GM12878 (cell line): ENCODE data around the gene PTK7. TPM values are rescaled to one million over a fixed set of nuclear protein-coding genes. Genes with fewer than 3 reads are reported as not detected.

Experiments
- BRCA1 ChIP-seq: IDR thresholded peaks from 2 replicates; pipeline ENCODE4 v1.6.1; 2011; ENCODE audit warnings: low read depth, low read length, improper control_type of control experiment
- CHD4 ChIP-seq: fragments of 200-600 bp; sonication (generic); IDR thresholded peaks from 2 replicates; pipeline ENCODE4 v1.6.1; 2016; ENCODE audit warnings: mild to moderate bottlenecking
- EGR1 ChIP-seq, 2 experiments: IDR thresholded peaks; 1 replicate in 1 of 2; 2 replicates in 1 of 2; pipeline ENCODE4 v1.6.1; 2011 to 2012; ENCODE audit warnings: low read depth in 2 of 2, low read length in 2 of 2, borderline replicate concordance in 1 of 2, mild to moderate bottlenecking in 1 of 2, moderate library complexity in 1 of 2
- IRF4 ChIP-seq: IDR thresholded peaks from 2 replicates; pipeline ENCODE4 v1.6.1; 2011; ENCODE audit warnings: low read depth, low read length
- MTA2 ChIP-seq: fragments of 450-650 bp; IDR thresholded peaks from 2 replicates; pipeline ENCODE4 v1.6.1; 2016; ENCODE audit warnings: low read depth, mild to moderate bottlenecking, moderate library complexity
- NBN ChIP-seq: fragments of 450-650 bp; IDR thresholded peaks from 2 replicates; pipeline ENCODE4 v1.6.1; 2016
- PML ChIP-seq: IDR thresholded peaks from 2 replicates; pipeline ENCODE4 v1.6.1; 2012; ENCODE audit warnings: low read length, inconsistent platforms
- SMARCA5 ChIP-seq: fragments of 450-650 bp; IDR thresholded peaks from 2 replicates; pipeline ENCODE4 v1.6.1; 2017; ENCODE audit warnings: mild to moderate bottlenecking
- SP1 ChIP-seq: IDR thresholded peaks from one replicate; pipeline ENCODE4 v1.6.1; 2011; ENCODE audit warnings: low read depth, low read length
- WRNIP1 ChIP-seq: IDR thresholded peaks from 2 replicates; pipeline ENCODE4 v1.6.1; 2011; ENCODE audit warnings: low read depth, low read length, improper control_type of control experiment, borderline replicate concordance
- ZBED1 ChIP-seq: IDR thresholded peaks from 2 replicates; pipeline ENCODE4 v1.6.1; 2016; ENCODE audit warnings: borderline replicate concordance
- ZNF274 ChIP-seq: IDR thresholded peaks from one replicate; pipeline ENCODE4 v1.8.0; 2011; ENCODE audit not compliant: insufficient read length, insufficient read depth
- polyA plus RNA-seq, 11 experiments: library from polyadenylated mRNA; depleted of rRNA in 4 of 11; unstranded in 6 of 11; stranded (reverse) in 5 of 11; fragments of >200 nt; fragmentation: Nextera tagmentation in 4 of 11; fragmentation: Illumina TruSeq in 1 of 11; extraction: Ambion mirVana in 4 of 11; extraction: Trizol in 1 of 11; gene quantifications; 1 replicate in 1 of 11; 2 replicates in 10 of 11; pipeline versions ENCODE4 v1.2.1 to v1.2.3, GENCODE V29; 2011 to 2016; ENCODE audit warnings: inconsistent platforms in 2 of 11, missing spikeins in 2 of 11, low read depth in 1 of 11
- total RNA-seq, 4 experiments: library from RNA; depleted of rRNA in 3 of 4; stranded (reverse); fragments of >200 nt in 3 of 4; fragmentation: Illumina TruSeq in 1 of 4; extraction: Trizol in 1 of 4; gene quantifications; 2 replicates each; pipeline versions ENCODE4 v1.2.1 to v1.2.3, GENCODE V29; 2013 to 2021
- TF ChIP-seq, protein P1 (sequence below): IDR thresholded peaks from 2 replicates; pipeline ENCODE4 v1.6.1; 2012; ENCODE audit warnings: mild to moderate bottlenecking, low read depth, low read length
- TF ChIP-seq, protein P2 (sequence below): fragments of 450-650 bp; IDR thresholded peaks from 2 replicates; pipeline ENCODE4 v1.6.1; 2018; ENCODE audit warnings: mild to moderate bottlenecking, low read depth, moderate library complexity; ENCODE audit not compliant: partially characterized antibody
- TF ChIP-seq, protein P3 (sequence below): fragments of 450-650 bp; formaldehyde crosslinking; IDR thresholded peaks from 2 replicates; pipeline ENCODE4 v1.4.0; 2020; ENCODE audit warnings: mild to moderate bottlenecking, moderate library complexity
- TF ChIP-seq, protein P4 (sequence below): fragments of 450-650 bp; IDR thresholded peaks from 2 replicates; pipeline ENCODE4 v1.6.1; 2017; ENCODE audit warnings: antibody characterized with exemption, mild to moderate bottlenecking, moderate library complexity

The PTK7 gene
- total and polyA plus RNA-seq, 10 of the 15 experiments (the other 5 are each of a cell fraction or from before 2014, with no cell fraction given), result 0.18 to 14.4 (median 3.3) TPM; not detected in 1

DNA sequence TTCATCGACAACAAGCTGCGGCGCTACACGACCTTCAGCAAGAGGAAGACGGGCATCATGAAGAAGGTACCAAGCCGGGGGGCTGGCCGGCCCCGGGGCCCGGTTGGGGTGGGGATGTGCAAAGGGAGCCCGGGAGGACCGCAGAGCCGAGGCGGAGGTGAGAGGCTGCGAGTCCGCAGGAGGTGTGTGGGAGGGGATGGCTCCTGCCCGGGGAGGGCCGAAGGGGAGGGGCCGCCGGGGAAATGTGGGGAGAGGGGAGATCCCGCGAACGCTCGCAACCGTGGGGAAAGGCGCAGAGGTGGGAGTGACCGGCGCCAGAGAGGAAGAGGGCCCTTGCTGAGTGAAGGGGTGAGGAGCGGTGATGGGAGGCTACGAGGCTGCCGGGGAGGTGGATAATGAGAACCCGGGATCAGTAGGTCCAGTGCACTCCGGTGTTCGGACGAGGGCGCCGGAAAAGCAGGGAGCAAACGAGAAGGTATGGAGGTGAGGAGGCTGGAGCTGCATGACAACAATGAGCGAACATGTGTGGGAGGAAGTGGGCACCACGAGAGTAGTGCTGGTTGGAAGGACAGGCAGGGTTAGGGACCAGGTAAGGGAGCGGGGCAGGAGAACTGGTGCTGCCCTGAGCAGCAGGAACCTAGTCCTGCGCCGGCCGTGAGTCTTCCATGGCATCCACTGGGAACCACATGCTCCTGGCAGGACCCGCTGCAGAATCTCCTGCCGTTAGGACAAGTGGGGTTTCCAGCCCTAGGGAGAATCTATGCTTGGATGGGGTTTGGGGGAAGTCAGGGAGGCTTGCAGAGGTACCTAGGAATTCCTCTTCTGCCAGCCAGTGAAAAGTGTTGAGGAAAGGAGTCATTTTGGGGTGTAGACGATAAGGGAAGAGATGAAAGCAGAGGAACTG is 96.2 kb downstream of the PTK7 start (continued):
- TF ChIP-seq, protein P1, sequence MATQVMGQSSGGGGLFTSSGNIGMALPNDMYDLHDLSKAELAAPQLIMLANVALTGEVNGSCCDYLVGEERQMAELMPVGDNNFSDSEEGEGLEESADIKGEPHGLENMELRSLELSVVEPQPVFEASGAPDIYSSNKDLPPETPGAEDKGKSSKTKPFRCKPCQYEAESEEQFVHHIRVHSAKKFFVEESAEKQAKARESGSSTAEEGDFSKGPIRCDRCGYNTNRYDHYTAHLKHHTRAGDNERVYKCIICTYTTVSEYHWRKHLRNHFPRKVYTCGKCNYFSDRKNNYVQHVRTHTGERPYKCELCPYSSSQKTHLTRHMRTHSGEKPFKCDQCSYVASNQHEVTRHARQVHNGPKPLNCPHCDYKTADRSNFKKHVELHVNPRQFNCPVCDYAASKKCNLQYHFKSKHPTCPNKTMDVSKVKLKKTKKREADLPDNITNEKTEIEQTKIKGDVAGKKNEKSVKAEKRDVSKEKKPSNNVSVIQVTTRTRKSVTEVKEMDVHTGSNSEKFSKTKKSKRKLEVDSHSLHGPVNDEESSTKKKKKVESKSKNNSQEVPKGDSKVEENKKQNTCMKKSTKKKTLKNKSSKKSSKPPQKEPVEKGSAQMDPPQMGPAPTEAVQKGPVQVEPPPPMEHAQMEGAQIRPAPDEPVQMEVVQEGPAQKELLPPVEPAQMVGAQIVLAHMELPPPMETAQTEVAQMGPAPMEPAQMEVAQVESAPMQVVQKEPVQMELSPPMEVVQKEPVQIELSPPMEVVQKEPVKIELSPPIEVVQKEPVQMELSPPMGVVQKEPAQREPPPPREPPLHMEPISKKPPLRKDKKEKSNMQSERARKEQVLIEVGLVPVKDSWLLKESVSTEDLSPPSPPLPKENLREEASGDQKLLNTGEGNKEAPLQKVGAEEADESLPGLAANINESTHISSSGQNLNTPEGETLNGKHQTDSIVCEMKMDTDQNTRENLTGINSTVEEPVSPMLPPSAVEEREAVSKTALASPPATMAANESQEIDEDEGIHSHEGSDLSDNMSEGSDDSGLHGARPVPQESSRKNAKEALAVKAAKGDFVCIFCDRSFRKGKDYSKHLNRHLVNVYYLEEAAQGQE, result no peak
- TF ChIP-seq NBN (0 out of 2 replicates have a peak, but pooled peaks have one; percentile 47), BRCA1 (no peak), EGR1 (IDR thresholded peaks at IDR 0.05; ENCODE audit: borderline replicate concordance in 1 of 2, low read depth in 2 of 2, low read length in 2 of 2) (peak in 1 of 2 experiments; percentile 31; a peak in 1 of 3 replicates), CHD4 (no peak), IRF4 (peak; percentile 35; the same call in 1 of the 2 replicates), MTA2 (no peak), SMARCA5 (no peak), WRNIP1 (0 out of 2 replicates have a peak, but pooled peaks have one; percentile 13), ZBED1 (no peak), SP1 (no peak), ZNF274 (no peak), PML (no peak)
- TF ChIP-seq, protein P2, sequence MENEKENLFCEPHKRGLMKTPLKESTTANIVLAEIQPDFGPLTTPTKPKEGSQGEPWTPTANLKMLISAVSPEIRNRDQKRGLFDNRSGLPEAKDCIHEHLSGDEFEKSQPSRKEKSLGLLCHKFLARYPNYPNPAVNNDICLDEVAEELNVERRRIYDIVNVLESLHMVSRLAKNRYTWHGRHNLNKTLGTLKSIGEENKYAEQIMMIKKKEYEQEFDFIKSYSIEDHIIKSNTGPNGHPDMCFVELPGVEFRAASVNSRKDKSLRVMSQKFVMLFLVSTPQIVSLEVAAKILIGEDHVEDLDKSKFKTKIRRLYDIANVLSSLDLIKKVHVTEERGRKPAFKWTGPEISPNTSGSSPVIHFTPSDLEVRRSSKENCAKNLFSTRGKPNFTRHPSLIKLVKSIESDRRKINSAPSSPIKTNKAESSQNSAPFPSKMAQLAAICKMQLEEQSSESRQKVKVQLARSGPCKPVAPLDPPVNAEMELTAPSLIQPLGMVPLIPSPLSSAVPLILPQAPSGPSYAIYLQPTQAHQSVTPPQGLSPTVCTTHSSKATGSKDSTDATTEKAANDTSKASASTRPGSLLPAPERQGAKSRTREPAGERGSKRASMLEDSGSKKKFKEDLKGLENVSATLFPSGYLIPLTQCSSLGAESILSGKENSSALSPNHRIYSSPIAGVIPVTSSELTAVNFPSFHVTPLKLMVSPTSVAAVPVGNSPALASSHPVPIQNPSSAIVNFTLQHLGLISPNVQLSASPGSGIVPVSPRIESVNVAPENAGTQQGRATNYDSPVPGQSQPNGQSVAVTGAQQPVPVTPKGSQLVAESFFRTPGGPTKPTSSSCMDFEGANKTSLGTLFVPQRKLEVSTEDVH, result no peak
- TF ChIP-seq, protein P3, sequence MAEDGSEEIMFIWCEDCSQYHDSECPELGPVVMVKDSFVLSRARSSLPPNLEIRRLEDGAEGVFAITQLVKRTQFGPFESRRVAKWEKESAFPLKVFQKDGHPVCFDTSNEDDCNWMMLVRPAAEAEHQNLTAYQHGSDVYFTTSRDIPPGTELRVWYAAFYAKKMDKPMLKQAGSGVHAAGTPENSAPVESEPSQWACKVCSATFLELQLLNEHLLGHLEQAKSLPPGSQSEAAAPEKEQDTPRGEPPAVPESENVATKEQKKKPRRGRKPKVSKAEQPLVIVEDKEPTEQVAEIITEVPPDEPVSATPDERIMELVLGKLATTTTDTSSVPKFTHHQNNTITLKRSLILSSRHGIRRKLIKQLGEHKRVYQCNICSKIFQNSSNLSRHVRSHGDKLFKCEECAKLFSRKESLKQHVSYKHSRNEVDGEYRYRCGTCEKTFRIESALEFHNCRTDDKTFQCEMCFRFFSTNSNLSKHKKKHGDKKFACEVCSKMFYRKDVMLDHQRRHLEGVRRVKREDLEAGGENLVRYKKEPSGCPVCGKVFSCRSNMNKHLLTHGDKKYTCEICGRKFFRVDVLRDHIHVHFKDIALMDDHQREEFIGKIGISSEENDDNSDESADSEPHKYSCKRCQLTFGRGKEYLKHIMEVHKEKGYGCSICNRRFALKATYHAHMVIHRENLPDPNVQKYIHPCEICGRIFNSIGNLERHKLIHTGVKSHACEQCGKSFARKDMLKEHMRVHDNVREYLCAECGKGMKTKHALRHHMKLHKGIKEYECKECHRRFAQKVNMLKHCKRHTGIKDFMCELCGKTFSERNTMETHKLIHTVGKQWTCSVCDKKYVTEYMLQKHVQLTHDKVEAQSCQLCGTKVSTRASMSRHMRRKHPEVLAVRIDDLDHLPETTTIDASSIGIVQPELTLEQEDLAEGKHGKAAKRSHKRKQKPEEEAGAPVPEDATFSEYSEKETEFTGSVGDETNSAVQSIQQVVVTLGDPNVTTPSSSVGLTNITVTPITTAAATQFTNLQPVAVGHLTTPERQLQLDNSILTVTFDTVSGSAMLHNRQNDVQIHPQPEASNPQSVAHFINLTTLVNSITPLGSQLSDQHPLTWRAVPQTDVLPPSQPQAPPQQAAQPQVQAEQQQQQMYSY (CRISPR knock-in tag), result no peak
- TF ChIP-seq, protein P4, sequence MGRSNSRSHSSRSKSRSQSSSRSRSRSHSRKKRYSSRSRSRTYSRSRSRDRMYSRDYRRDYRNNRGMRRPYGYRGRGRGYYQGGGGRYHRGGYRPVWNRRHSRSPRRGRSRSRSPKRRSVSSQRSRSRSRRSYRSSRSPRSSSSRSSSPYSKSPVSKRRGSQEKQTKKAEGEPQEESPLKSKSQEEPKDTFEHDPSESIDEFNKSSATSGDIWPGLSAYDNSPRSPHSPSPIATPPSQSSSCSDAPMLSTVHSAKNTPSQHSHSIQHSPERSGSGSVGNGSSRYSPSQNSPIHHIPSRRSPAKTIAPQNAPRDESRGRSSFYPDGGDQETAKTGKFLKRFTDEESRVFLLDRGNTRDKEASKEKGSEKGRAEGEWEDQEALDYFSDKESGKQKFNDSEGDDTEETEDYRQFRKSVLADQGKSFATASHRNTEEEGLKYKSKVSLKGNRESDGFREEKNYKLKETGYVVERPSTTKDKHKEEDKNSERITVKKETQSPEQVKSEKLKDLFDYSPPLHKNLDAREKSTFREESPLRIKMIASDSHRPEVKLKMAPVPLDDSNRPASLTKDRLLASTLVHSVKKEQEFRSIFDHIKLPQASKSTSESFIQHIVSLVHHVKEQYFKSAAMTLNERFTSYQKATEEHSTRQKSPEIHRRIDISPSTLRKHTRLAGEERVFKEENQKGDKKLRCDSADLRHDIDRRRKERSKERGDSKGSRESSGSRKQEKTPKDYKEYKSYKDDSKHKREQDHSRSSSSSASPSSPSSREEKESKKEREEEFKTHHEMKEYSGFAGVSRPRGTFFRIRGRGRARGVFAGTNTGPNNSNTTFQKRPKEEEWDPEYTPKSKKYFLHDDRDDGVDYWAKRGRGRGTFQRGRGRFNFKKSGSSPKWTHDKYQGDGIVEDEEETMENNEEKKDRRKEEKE, result no peak
